ENCODE results near the gene PAK1.

The PAK1 gene

DNA sequence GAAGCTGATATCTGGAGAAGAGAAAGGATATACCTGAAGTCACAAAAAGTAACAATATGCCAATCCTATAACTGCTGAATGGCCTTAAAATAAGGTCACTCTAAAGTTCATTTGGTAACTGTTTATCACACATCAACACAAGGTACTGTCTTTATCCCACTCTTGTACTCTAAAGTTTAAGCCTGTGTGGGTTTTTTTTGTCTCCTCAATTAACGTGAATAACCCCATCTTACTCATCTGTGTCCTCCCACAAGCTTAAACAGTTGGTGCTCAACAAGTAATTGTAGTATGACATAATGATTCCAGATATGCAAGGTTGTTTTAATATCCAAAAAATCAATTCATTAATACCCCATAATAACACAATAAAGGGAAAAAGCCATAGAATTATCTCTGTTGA lies 42.1 kb downstream of the PAK1 start:
- no peak for DNase-seq

DNA sequence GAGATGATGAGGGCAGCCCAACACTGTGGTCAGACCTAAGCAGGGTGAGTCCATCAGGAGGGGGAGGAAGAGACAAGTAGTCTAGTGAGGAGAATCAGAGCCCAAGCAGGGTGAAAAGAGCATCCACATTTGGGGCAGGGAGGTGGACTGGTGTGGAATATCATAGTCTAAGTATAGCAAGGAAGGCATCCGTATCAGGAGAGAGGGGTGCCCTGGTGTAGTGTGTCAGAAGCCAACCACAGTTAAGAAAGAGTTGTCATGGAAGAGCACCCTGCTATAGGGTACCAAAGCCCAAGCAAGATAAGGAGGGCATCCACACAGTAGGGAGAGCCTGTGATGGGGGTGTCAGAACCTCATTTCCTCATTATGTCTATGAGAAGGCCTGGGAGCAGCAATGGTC lies 45.3 kb downstream of the PAK1 start:
- no peak for DNase-seq

GRCh38 chr11:77425346-77425745 lies 48.5 kb downstream of the PAK1 start:
- no peak for DNase-seq

GRCh38 chr11:77424644-77425043 lies 49.2 kb downstream of the PAK1 start:
- no peak for DNase-seq

- no peak for DNase-seq
Measured at GRCh38 chr11:77423624-77424023, 50.3 kb downstream of the PAK1 start.

DNA sequence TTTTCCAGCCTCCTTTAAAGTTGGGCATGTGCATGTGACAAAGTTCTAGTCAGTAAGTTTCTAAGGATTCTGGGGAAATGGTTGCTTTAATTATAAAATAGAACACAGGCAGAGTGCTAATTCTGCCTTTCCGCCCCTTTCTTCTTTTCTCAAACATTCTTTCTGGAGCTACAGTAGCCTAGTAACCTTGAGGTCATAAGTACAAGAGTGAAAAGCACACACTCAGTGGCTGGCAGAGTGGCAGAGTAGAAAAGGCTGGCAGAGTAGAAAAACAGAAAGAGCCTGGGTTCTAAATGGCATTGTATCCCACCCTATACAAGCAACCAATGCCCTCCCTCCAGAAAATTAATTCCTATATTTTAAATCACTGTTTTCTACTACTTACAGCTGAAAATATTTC lies 51.2 kb downstream of the PAK1 start:
- no peak for DNase-seq

DNA sequence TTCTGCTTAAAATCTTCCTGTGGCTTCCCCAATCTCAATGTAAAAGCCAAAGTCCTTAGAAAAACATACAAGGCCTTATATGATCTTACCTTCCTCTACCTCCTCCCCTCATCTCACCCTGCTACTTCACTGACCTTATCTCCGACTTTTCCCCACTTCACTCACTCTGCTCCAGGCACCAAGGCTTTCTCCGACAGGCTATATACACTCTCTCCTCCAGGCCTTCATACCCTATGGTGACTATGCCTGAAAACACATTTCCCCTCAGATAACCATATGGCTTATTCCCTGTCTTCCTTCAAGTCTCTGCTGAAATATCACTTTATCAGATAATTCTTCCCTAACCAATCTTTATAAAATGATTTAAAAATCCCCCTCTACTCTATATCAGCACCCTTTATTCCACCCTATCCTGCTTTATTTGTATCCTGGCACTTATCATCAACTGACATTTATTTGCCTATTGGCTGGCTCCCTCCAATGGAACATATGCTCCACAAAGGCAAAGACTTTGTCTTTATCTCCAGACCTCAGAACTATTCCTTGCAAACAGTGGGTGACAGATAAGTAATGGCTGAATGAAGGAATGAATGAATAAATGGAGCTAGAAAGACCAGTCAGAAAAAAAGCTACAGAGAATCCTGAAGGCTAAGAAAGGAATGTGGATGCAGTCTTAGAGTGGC lies 52.7 kb downstream of the PAK1 start:
- no peak for DNase-seq

GRCh38 chr11:77418971-77419597 lies 54.8 kb downstream of the PAK1 start:
- DNase-seq, result no peak

- DNase-seq, result no peak
Measured at GRCh38 chr11:77418155-77418970, 55.5 kb downstream of the PAK1 start.

DNA sequence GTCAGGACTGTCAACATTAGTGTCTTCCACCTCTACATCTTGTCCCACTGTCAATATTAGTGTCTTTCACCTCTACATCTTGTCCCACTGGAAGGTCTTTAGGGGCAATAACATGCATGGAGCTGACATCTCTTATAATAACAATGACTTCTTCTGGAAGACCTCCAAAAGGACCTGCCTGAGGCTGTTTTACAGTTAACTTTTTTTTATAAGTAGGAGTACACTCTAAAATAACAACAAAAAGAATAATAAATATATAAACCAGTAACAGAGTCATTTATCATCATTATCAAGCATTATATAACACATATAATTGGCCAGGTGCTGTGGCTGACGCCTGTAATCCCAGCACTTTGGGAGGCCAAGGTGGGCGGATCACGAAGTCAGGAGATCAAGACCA lies 57.5 kb downstream of the PAK1 start:
- no peak for DNase-seq

DNA sequence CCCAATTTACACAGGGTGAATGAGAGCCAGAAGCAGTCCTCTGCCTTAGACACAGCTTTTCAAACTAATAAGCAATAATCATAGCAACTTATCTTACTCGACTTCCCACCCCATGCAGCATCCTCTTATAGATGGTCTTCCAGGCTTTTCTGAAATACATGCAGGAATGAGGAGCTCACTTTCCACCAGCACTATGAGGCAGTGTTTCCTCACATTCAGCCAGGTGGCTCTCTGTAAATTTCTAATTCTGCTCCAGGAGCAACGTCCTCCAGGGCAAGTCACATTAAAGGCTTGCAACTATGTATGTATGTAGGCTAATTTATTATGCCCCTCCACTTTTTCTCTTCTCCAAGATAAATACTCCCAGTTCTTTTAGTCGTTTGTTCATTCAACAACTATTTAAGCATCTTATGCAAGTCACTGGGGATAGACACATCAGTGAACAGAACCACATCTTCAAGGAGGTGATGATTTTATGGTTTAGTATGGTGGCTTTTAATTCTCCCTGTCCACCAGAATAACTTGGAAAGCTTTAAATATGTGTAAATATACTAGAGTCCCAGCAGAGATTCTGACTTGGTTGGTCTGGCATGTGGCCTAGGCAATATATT lies 59.9 kb downstream of the PAK1 start:
- no peak for DNase-seq

- no peak for DNase-seq
Measured at GRCh38 chr11:77412814-77413213, 61.1 kb downstream of the PAK1 start.

GRCh38 chr11:77411717-77412441 lies 62.0 kb downstream of the PAK1 start:
- peak; percentile 37 to 73 (median 62) for DNase-seq

GRCh38 chr11:77411137-77411707 lies 62.7 kb downstream of the PAK1 start:
- no peak for DNase-seq

DNA sequence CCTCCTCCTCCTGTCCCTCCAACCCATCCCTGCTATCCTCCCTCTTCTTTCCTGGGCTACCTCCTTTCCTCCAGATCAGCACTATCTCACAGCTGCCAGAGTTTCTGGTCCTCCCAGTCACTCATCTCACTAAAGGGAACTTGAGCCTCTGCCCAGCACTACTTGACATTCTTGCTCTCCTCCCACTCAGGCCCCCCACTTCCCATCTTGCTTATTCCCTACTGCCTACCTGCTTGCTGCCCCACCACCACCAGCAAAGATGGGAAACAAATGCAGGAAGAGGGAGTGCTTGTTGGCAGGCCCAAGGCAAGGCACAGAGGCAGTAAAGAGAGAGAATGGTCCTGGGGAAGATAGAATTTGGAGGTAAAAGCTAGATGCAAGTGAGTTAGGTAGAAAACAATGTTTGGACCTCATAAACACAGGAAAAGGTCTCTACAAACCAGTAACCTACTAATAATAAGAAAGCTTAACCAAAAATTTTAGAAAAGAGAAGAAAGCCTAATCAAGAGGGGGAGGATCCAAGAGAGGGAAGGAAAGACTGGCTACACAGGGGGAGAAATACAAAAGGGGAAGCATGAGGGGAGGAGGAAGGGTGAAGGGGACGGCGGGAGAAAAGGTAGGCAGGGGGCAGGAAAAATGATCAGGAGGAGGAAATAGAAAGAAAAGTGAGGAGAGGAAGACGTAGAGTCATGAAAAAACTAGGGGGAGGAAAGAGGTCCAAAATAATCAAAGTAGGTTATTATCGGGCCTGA lies 63.6 kb downstream of the PAK1 start:
- no peak for DNase-seq

DNA sequence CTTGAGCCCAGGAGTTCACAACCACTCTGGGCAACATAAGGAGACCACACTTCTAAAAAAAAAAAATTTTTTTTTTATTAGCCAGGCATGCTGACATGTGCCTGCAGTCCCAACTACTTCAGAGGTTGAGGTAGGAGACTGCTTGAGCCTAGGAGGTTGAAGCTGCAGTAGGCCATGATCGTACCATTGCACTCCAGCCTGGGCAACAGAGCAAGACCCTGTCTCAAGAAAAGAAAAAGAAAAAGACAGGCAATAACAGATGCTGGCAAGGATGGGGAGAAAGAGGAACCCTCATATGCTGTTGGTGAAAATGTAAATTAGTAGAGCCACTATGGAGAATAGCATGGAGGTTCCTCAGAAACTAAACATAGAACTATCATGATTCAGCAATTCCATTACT lies 64.8 kb downstream of the PAK1 start:
- DNase-seq, result no peak

DNA sequence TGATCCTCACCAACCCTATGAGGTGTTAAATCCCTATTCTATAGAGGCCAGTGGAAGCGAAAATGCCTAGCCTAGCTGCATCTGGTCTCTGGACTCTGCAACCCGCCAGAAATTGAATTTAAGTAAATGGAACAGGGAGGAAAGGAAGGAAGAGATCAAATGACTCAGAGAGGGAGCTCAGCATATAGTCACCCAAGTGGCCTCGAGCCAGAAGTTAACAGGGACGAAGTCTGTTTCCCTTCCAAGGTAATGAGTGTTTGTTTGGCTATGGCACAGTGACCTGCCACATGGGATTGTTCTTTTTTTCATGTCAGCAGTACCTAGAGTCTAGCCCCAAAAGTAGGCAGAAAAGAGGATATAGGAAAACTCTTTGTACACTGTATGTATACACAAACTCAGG lies 66.3 kb downstream of the PAK1 start:
- no peak for DNase-seq

GRCh38 chr11:77406396-77406795 lies 67.5 kb downstream of the PAK1 start:
- no peak for DNase-seq

GRCh38 chr11:77403211-77403610 lies 70.7 kb downstream of the PAK1 start:
- DNase-seq, result no peak

DNA sequence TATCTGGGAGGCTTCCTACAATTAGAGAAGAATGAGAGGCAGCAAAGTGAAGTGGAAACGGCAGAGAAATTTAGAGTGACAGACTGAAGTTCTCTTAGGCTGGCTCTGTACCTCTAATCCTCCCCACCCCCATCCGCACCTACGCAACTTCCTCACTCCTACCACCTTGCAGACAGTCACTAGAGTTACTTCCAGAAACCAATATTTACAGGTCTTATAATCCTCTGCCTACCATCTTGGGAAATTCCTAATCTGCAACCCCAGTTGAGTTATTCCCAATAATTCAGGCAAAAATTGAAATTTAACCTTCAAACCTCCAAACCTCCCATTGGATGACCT lies 71.7 kb downstream of the PAK1 start:
- no peak for DNase-seq

GRCh38 chr11:77401486-77402217 lies 72.2 kb downstream of the PAK1 start:
- DNase-seq, result no peak
